AG09319 (cell line): ENCODE measurements around the gene USP43.

Source experiments
- DNase-seq: peaks from one replicate; pipeline ENCODE4 v3.0.0-alpha.2; 2010; ENCODE audit warnings: low read depth; ENCODE audit errors: extremely low read depth
- CTCF ChIP-seq: IDR thresholded peaks from 2 replicates; pipeline ENCODE4 v1.5.1; 2011; ENCODE audit warnings: low read depth, mild to moderate bottlenecking, inconsistent platforms, low read length, moderate library complexity

USP43 gene

GRCh38 chr17:9700754-9701476 is 55.6 kb downstream of the USP43 start:
- DNase-seq, result no peak
- no peak for TF ChIP-seq CTCF

DNA sequence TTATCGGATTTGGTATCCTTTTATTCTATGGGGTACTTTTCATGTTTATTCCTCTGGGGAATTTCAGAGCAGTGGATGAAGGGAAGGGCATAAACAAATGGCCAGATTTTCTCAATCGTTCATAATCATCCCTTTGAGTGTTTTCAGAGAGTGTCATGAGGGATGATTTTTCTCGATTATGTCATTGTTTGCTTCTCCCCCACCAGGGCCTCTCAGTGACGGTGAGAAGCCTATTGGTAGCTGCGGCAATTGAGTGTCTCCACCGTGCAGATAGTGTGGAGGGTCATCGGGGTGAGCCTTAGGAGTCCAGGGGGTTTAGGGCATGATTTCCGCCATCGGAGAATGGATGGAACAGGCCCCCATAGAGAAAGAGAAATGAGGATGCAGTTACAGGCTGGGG is 57.2 kb downstream of the USP43 start:
- no peak for DNase-seq
- no peak for TF ChIP-seq CTCF

DNA sequence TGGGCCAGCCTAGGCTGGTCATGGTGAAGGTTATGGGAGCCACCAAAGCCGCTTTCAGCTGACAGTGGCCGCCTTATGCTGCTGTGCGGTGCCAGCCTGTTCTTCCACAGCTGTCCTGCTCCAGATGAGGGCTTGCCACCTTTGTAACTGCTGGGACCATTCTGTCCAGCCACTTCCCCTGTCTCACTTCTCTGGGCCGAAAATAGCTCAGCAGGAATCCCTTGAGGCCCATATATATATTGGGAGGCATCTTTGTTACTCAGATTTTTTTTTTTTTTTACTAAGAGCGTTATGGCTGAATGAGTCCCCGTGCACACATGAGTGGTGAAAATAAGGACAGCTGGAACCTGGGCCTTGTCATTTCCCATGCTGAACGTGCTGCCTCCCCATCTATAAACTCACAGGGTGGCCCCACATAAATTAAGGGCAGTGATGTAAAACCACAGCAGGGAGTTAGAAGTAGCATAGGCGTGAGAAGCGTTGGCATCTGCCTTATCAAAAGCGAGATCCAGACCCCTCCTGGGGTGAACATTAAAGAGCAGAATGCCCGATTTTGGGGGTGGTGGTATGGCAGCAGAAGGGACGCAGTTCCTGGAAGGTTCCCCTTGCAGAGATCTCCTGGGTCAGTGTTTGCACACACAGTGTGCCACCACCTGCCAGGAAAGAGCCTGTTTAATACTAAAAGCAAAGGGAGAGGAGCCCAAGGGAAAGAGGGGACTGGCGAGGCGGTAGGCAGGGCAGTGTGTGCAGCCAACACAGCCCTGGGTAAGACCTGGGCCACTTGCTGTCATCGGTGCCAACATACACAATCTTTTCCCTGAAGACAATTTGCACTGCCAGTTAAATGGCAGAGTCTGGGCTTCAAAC is 57.8 kb downstream of the USP43 start:
- no peak for DNase-seq
- no peak for TF ChIP-seq CTCF

DNA sequence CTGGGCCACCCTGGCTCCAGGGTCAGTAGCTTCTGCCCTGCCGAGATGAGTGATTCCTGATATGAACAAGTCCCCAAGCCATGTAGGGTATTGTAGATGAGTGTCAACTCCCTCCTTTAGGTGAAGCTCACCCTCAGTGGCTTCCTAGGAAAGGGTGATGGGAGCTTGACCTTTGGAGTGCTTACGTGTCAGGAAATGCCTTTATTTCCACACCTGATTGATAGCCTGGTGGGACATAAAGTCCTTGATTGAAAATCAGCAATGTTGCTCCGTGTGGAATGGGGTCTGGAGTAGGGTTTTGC is 58.4 kb downstream of the USP43 start:
- DNase-seq, result no peak
- TF ChIP-seq CTCF, result no peak

DNA sequence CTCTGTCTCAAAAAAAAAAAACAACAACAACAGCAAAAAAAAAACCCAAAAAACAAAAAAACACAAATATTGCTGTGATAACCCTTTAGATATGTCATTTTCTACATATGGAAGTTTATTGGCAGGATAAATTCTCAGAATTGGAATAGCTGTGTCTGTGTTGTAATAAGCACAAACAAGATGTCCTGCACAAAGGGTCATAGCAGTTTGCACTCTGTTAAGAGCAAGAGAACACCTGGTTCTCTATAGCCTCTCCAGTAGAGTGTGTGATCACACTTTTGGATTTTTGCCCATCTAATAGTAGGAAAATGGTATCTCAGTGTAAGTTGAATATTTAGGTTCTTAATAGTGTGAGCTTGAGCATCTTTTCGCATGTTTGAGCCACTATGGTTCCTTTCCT is 60.4 kb downstream of the USP43 start:
- TF ChIP-seq CTCF, result no peak
- no peak for DNase-seq

DNA sequence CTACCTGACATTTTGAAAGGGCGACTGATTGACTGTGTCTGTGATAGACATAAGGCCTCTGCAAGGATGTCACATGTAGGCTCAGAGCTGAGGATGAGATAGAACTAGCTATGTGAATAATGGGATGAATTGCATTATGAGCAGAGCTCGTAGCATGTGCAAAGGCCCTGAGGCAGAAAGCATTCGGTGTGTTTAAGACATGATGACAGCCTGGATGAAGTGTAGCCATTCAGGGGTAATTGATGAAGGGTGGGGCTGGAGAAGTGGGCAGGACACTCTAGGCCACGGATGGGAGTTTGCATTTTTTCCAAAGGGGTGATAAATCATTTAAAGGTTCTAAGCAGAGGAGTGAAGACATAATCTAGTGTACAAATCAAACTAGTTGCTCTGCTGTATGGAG is 62.6 kb downstream of the USP43 start:
- no peak for DNase-seq
- no peak for TF ChIP-seq CTCF

DNA sequence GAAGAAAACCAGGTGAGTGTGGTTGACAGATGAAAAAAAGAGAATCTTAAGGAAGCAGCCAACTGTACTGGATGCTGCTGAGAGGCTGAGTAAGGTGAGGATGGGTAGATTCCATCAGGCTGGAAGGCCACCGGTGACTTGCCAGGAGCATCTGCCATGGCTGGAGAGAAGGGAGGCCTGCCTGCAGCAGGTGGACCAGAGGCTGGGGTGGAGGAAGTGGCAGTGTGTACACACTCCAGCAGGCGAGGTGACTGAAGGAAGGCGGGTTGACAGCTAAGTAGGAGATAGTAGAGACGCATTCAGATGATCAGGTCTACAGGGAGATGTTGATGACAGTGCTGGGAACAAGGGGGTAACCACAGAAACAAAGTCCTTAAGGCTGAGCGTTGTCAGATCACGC is 69.5 kb downstream of the USP43 start:
- no peak for TF ChIP-seq CTCF
- DNase-seq, result no peak
